Measurements from ENCODE around the gene NR0B2. TPM values are rescaled to one million over a fixed set of nuclear protein-coding genes. Genes with fewer than 3 reads are reported as not detected.

The NR0B2 gene
- polyA plus RNA-seq, 1 experiment = not detected

GRCh38 chr1:26946270-26946669 is 32.5 kb upstream of the NR0B2 start:
- POLR2A ChIA-PET = interaction anchor here (1.9 kb wide), 1 partner anchor 8 kb away, joined by 5 read pairs; no protein-coding TSS in a partner anchor
- no peaks in the 10 kb centered on the region for H3K27me3 ChIP-seq (ENCODE audit: control insufficient read depth, insufficient read depth, low read length)
- no peak for DNase-seq (ENCODE audit: low read depth, low spot score)
- no peak overlapping the region for H3K27ac ChIP-seq (ENCODE audit: low read depth, low read length)
- H3K9me3 ChIP-seq (ENCODE audit: control insufficient read depth, insufficient read depth, low read length) = no peaks in the 10 kb centered on the region
- TF ChIP-seq CTCF (IDR thresholded peaks at IDR 0.05; ENCODE audit: low read depth, low read length) = no peak
- CTCF ChIA-PET = no interaction called here
- no peak overlapping the region for H3K4me3 ChIP-seq (ENCODE audit: low read depth, low read length)

- H3K4me3 ChIP-seq (ENCODE audit: low read depth, low read length) = no peak overlapping the region
- TF ChIP-seq CTCF (IDR thresholded peaks at IDR 0.05; ENCODE audit: low read depth, low read length) = no peak
- H3K27me3 ChIP-seq (ENCODE audit: control insufficient read depth, insufficient read depth, low read length) = no peaks in the 10 kb centered on the region
- DNase-seq (ENCODE audit: low read depth, low spot score) = no peak
- no peaks in the 10 kb centered on the region for H3K9me3 ChIP-seq (ENCODE audit: control insufficient read depth, insufficient read depth, low read length)
- ChIA-PET POLR2A (no interaction called here), CTCF (no interaction called here)
- no peak overlapping the region for H3K27ac ChIP-seq (ENCODE audit: low read depth, low read length)
These were observed 32.0 kb upstream of the NR0B2 start for GRCh38 chr1:26945728-26946127.

- Histone ChIP-seq H3K27ac (ENCODE audit: low read depth, low read length) (no peak overlapping the region), H3K9me3 (ENCODE audit: control insufficient read depth, insufficient read depth, low read length) (no peaks in the 10 kb centered on the region), H3K4me3 (ENCODE audit: low read depth, low read length) (no peak overlapping the region), H3K27me3 (ENCODE audit: control insufficient read depth, insufficient read depth, low read length) (no peaks in the 10 kb centered on the region)
- ChIA-PET CTCF (no interaction called here), POLR2A (no interaction called here)
- no peak for TF ChIP-seq CTCF (IDR thresholded peaks at IDR 0.05; ENCODE audit: low read depth, low read length)
- no peak for DNase-seq (ENCODE audit: low read depth, low spot score)
These were observed 31.4 kb upstream of the NR0B2 start for GRCh38 chr1:26945138-26945537.

DNA sequence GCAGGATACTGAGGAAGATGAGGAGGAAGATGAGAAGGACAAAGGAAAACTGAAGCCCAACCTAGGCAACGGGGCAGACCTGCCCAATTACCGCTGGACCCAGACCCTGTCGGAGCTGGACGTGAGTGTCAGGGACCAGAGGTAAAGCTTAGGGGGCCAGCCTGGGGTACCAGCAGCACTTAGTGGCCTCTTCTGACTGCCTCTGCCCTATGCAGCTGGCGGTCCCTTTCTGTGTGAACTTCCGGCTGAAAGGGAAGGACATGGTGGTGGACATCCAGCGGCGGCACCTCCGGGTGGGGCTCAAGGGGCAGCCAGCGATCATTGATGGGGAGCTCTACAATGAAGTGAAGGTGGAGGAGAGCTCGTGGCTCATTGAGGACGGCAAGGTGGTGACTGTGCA is 28.9 kb upstream of the NR0B2 start:
- DNase-seq (ENCODE audit: low read depth, low spot score) = no peak
- H3K4me3 ChIP-seq (ENCODE audit: low read depth, low read length) = no peak overlapping the region
- no peak overlapping the region for H3K27ac ChIP-seq (ENCODE audit: low read depth, low read length)
- TF ChIP-seq CTCF (IDR thresholded peaks at IDR 0.05; ENCODE audit: low read depth, low read length) = no peak
- no peaks in the 10 kb centered on the region for H3K9me3 ChIP-seq (ENCODE audit: control insufficient read depth, insufficient read depth, low read length)
- ChIA-PET POLR2A (no interaction called here), CTCF (interaction anchor here (0.6 kb wide), 2 partner anchors 24 to 70 kb away, joined by 3 read pairs; no protein-coding TSS in a partner anchor)
- H3K27me3 ChIP-seq (ENCODE audit: control insufficient read depth, insufficient read depth, low read length) = no peaks in the 10 kb centered on the region

GRCh38 chr1:26941311-26941710 is 27.5 kb upstream of the NR0B2 start:
- no peaks in the 10 kb centered on the region for H3K9me3 ChIP-seq (ENCODE audit: control insufficient read depth, insufficient read depth, low read length)
- ChIA-PET CTCF (interaction anchor here (0.6 kb wide), 1 partner anchor 120 kb away, joined by 4 read pairs; no protein-coding TSS in a partner anchor), POLR2A (no interaction called here)
- H3K27ac ChIP-seq (ENCODE audit: low read depth, low read length) = no peak overlapping the region
- H3K27me3 ChIP-seq (ENCODE audit: control insufficient read depth, insufficient read depth, low read length) = no peaks in the 10 kb centered on the region
- H3K4me3 ChIP-seq (ENCODE audit: low read depth, low read length) = no peak overlapping the region
- DNase-seq (ENCODE audit: low read depth, low spot score) = no peak
- TF ChIP-seq CTCF (IDR thresholded peaks at IDR 0.05; ENCODE audit: low read depth, low read length) = no peak

Data from AG04450 (cell line).